ENCODE results near the gene TDRD12. TPM values are rescaled to one million over a fixed set of nuclear protein-coding genes. Genes with fewer than 3 reads are reported as not detected.
A peak's percentile ranks its signal among the peaks of the same experiment; 100 is the strongest.
"Not testable (repeated sequence)": the region's sequence is repeated elsewhere in the genome, so short reads cannot be mapped to it uniquely, and the experiment has no call there.

Gene TDRD12
- total RNA-seq, 3 donors from 2014 or later: 0.05 to 0.74 (median 0.68) TPM

DNA sequence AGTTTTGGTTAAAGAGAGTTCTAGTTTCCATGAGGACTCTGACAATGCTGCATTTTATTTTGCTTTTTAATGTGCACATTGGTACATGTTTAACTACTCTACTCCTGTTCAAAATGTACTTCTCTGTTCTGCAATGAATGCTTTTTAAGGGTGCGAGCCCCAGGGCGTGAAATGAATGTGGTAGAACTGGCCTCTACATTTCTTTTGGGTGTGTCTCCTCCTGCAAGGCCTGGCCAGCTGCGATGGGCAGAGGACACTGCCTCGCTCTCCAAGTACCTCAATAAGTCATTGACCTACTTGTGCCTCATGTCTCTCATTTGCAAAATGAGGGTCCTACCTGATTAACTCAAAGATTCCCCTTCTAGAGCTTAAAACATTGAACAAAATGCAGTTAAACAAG lies 37.2 kb upstream of the TDRD12 start:
- ATAC-seq: no peak
- Mint-ChIP-seq H3K36me3 (ENCODE audit: insufficient read depth) (no peaks in the 10 kb centered on the region), H3K4me1 (ENCODE audit: low read depth) (no peaks in the 10 kb centered on the region), H3K4me3 (no peak overlapping the region), H3K9me3 (no peaks in the 10 kb centered on the region), H3K27me3 (ENCODE audit: low read depth) (peaks cover 8% of the 10 kb centered on the region)
- no peak for DNase-seq

DNA sequence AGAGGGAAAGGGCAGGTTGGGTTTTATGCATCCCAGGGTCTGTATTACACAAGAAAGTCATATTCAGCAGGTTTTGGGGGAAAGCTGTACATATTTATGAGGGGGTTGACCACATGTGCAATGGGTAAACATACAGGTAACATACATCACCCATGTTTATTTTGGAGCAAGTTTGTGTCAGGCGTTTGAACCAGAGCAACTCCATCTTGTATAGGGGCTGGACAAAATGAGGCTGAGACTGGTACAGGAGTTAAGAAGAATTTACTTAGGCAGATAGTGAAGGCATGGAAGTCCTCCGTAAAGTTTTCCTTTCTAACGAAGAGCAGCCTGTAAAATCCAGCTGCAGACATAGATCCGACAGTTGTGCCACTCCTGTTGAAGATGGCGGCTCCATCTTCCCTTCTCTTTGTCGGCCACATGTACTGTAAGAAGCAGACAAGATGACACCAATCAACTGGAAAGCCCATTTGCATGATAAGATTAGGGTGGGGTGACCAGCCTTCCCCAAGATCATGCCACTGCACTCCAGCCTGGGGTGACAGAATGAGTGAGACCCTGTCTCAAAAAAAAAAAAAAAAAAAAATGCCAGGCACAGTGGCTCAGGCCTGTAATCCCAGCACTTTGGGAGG lies 32.6 kb upstream of the TDRD12 start:
- DNase-seq: no peak
- H3K9me3 Mint-ChIP-seq: no peaks in the 10 kb centered on the region
- H3K4me1 Mint-ChIP-seq (ENCODE audit: low read depth): peaks cover 17% of the 10 kb centered on the region

DNA sequence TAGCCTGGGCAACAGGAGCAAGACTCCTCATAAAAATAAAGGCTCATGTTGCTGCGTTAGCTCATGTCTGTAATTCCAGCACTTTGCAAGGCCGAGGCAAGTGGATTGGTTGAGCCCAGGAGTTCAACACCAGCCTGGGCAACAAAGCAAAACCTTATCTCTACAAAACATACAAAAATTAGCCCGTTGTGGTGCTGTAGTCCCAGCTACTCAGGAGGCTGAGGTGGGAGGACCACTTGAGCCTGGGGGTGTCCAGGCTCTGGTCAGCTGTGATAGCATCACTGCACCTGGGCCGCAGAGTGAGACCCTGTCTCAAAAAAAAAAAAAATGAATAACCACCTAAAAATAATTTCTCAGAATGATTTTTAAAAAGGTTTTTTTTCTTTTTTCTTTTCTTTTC lies 31.9 kb upstream of the TDRD12 start:
- no peak for ATAC-seq
- H3K4me3 Mint-ChIP-seq: no peak overlapping the region
- no peaks in the 10 kb centered on the region for H3K9me3 Mint-ChIP-seq
- H3K27me3 Mint-ChIP-seq (ENCODE audit: low read depth): no peaks in the 10 kb centered on the region
- peaks cover 17% of the 10 kb centered on the region for H3K4me1 Mint-ChIP-seq (ENCODE audit: low read depth)
- peaks cover 2% of the 10 kb centered on the region for H3K36me3 Mint-ChIP-seq (ENCODE audit: insufficient read depth)
- no peak for DNase-seq

More for the DNA sequence above, 32.6 kb upstream of the TDRD12 start:
- Mint-ChIP-seq H3K36me3 (ENCODE audit: insufficient read depth) (peaks cover 2% of the 10 kb centered on the region), H3K27me3 (ENCODE audit: low read depth) (peaks cover 2% of the 10 kb centered on the region), H3K4me3 (no peak overlapping the region)
- no peak for ATAC-seq

DNA sequence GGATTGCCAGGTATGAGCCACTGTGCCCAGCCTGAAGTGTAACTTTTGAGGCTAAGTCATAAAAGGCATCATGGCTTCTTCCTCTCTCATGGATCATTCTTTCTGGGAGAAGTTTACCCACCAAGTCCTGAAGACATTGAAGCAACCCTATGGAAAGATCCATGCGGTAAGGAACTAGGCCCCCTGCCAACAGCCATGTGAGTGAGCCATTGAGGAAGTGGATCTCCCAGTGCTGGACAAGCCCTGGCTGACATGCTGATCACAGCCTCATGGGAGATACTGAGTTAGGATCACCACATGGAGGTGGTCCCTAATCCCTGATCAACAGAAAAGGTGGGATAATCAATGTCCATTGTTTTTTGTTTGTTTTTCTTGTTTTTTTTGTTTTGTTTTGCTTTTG lies 31.3 kb upstream of the TDRD12 start:
- H3K27me3 Mint-ChIP-seq (ENCODE audit: low read depth): no peaks in the 10 kb centered on the region
- peaks cover 6% of the 10 kb centered on the region for H3K36me3 Mint-ChIP-seq (ENCODE audit: insufficient read depth)
- DNase-seq (no peak), ATAC-seq (no peak)
- H3K4me3 Mint-ChIP-seq: no peak overlapping the region
- H3K9me3 Mint-ChIP-seq: no peaks in the 10 kb centered on the region
- H3K4me1 Mint-ChIP-seq (ENCODE audit: low read depth): peaks cover 23% of the 10 kb centered on the region

DNA sequence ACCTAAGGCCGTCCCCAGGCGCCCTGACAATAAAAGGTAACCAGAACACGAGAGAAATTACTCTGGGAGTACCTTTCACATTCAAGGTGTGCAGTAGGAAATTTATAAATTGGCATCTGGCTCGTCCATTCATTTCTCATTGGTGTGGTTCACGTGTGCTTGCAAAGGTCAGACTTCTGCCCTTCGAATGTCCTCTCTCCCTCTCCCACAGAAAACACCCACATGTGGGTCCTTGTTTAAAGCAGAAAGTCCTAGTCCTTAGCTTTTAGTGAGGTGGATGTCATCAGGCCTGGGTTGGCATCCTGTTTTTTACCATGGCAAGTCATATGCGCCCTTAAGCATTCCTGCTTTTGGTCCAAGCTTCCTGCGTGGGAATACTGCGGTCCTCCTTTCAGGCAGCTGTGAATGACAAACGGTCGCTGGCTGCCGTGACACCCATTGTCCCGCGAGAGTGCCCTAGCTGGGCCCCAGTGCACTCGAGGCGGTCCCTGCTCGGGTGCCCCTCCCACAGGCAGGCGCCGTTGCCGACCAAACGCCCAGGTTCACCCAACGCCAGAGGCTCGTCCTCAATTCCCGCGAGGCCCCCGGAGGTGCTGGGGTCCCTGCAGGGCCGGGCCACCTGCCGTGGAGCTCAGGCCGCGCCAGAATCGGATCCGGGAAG lies 28.1 kb upstream of the TDRD12 start, which contains the start of gene NUDT19:
Gene NUDT19 (plus strand): TSS at position 531 of the 661 bp plus-strand sequence. CDS start 140 bp downstream, outside the sequence.
- Mint-ChIP-seq H3K27me3 (ENCODE audit: low read depth) (no peaks in the 10 kb centered on the region), H3K36me3 (ENCODE audit: insufficient read depth) (peaks cover 17% of the 10 kb centered on the region), H3K4me3 (peak within 1 kb of the TSS; percentile 90), H3K4me1 (ENCODE audit: low read depth) (peaks cover 52% of the 10 kb centered on the region), H3K9me3 (no peaks in the 10 kb centered on the region)
- peak; percentile 70 for DNase-seq
- peak; percentile 81 to 83 for ATAC-seq

DNA sequence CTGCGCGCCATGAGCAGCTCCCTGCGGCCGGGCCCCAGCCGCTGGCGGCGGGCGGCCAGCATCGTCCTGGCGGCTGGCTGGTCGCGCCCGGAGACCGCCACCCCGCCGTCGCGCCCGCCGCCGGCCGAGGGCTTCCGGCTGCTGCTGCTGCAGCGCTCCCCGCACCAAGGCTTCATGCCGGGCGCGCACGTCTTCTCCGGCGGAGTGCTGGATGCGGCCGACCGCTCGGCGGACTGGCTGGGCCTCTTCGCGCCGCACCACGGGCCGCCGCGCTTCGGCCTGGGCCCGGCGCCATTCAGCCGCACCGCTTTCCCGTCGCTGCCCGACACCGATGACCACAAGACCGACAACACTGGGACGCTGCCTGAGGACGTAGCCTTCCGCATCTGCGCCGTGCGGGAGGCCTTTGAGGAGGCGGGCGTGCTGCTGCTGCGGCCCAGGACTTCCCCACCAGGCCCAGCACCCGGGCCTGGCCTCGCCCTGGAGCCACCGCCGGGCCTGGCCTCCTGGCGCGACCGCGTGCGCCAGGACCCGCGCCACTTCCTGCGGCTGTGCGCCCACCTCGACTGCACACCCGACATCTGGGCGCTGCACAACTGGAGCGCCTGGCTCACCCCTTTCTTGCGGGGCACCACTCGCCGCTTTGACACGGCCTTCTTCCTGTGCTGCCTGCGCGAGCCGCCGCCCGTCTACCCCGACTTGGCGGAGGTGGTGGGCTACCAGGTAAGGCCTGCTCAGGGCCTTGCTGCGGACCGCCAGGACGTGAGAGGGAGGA lies 27.4 kb upstream of the TDRD12 start:
- H3K27me3 Mint-ChIP-seq (ENCODE audit: low read depth): no peaks in the 10 kb centered on the region
- no peaks in the 10 kb centered on the region for H3K9me3 Mint-ChIP-seq
- ATAC-seq (peak; percentile 69 to 72), DNase-seq (peak; percentile 27)
- H3K4me3 Mint-ChIP-seq: peak overlapping the region; percentile 90
- H3K36me3 Mint-ChIP-seq (ENCODE audit: insufficient read depth): peaks cover 17% of the 10 kb centered on the region
- H3K4me1 Mint-ChIP-seq (ENCODE audit: low read depth): peaks cover 56% of the 10 kb centered on the region

DNA sequence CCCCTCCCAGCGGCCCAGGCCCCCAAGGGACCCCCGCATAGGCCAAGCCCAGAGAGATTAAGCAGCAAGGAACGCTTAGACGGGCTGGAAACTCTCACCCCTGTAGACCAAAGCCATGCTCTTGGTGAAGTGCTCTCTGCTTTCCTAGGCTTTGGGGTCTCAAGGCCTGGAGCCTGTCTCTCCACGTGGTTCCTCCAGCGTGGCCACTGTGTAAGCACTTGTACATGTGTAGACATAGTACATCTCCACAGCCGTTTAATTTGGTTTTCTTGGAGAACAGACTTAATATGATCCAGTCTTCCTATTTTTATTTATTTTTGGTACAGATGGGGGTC lies 26.9 kb upstream of the TDRD12 start:
- Mint-ChIP-seq H3K4me1 (ENCODE audit: low read depth) (peaks cover 60% of the 10 kb centered on the region), H3K27me3 (ENCODE audit: low read depth) (no peaks in the 10 kb centered on the region), H3K36me3 (ENCODE audit: insufficient read depth) (peaks cover 20% of the 10 kb centered on the region), H3K4me3 (peak overlapping the region; percentile 90), H3K9me3 (no peaks in the 10 kb centered on the region)
- ATAC-seq (peak; percentile 1 to 8), DNase-seq (no peak)

DNA sequence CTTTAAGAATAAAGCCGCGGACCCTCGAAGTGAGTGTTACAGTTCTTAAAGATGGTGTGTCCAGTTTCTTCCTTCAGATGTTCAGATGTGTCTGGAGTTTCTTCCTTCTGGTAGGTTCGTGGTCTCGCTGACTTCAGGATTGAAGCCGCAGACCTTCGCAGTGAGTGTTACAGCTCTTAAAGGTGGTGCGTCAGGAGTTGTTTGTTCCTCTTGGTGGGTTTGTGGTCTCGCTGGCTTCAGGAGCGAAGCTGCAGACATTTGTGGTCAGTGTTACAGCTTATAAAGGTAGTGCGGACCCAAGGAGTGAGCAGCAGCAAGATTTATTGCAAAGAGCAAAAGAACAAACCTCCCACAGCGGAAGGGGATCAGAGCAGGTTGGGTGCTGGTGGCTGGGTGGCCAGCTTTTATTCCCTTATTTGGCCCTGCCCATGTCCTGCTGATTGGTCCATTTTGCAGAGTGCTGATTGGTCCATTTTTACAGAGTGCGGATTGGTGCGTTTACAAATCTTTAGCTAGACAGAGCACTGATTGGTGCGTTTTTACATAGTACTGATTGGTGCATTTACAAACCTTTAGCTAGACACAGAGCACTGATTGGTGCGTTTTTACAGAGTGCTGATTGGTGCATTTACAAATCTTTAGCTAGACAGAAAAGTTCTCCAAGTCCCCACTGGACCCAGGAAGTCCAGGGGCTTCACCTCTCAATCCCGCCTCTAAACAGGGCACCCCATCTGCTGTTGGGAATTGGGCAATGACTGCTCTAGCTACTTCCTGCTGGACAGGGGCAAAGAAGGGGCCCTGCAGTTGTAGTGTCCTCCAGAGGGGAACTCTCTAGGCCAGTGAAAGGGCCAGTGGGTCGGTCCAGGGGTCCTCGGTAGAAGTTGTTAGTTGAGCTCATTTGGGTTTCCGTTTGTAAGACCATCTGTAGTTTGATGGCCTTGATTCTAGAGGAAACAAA lies 26.1 kb upstream of the TDRD12 start:
- H3K9me3 Mint-ChIP-seq: not testable (repeated sequence)
- peaks cover 28% of the 10 kb centered on the region for H3K36me3 Mint-ChIP-seq (ENCODE audit: insufficient read depth)

DNA sequence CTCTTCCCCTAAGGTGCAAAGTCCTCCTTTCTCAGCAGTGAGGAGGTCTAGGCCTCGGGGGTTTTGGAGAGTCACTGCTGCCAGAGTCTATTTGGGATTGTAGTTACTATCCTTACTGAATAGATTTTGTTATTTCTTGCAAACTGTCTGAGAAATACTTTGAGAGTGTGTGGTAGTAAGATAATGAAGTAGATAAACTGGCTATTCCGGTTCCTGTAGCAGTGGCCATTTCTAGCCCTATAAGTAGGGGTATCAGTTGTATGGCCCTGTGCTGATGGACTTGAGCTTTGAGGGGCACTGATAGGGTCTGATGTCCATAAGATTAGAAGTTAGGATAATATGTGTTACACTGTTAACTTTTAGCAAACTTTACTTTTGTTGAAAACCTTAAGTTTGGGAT lies 25.3 kb upstream of the TDRD12 start:
- peaks cover 65% of the 10 kb centered on the region for H3K4me1 Mint-ChIP-seq (ENCODE audit: low read depth)
- H3K36me3 Mint-ChIP-seq (ENCODE audit: insufficient read depth): peaks cover 36% of the 10 kb centered on the region
- DNase-seq; H3K9me3 Mint-ChIP-seq; ATAC-seq; H3K27me3 Mint-ChIP-seq (ENCODE audit: low read depth): not testable (repeated sequence)
- H3K4me3 Mint-ChIP-seq: peak overlapping the region; percentile 90

More for the DNA sequence above, 26.1 kb upstream of the TDRD12 start:
- H3K27me3 Mint-ChIP-seq (ENCODE audit: low read depth); DNase-seq: not testable (repeated sequence)
- peaks cover 61% of the 10 kb centered on the region for H3K4me1 Mint-ChIP-seq (ENCODE audit: low read depth)
- ATAC-seq: peak in 1 of 2 donors; percentile 5
- H3K4me3 Mint-ChIP-seq: peak overlapping the region; percentile 90

DNA sequence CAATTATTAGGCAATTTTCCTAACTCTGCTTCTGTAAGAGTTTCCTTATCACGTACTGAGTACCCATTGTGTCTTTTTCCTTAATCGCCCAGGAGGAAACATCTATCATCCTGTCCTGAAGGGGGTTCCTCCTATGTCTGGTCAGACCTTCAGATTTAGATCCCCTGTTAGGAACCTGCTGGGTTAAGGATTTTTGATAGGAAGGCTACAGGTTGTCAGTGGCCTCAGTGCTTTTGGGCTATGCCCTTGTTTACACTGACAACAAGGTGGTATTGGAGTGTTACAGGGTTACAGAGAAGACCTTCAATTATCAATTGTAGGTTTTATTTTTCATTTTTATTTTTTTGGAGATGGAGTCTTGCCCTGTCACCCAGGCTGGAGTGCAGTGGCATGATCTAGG lies 24.7 kb upstream of the TDRD12 start:
- not testable (repeated sequence) for ATAC-seq; H3K27me3 Mint-ChIP-seq (ENCODE audit: low read depth); H3K9me3 Mint-ChIP-seq; DNase-seq
- Mint-ChIP-seq H3K4me3 (peak overlapping the region; percentile 90), H3K4me1 (ENCODE audit: low read depth) (peaks cover 61% of the 10 kb centered on the region), H3K36me3 (ENCODE audit: insufficient read depth) (peaks cover 41% of the 10 kb centered on the region)

DNA sequence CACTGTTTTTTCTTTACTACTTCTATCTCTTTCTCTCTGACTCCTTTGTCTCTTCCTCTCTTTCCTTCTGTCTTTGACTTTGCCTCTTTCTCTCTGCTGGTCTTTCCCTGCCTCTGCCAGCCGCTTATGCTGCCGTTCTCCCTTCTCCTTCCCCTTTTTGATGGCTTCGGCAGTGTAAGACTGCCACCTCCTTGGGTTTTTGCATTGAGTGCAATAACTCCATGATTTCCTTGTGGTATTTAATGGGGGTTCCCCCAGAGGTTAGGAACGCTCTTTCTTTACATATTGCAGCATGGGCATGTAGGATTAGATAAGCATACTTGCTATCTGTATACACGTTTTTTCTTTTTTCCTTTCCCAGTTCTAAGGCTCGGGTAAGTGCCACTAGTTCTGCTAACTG lies 24.1 kb upstream of the TDRD12 start:
- Mint-ChIP-seq H3K4me3 (peak overlapping the region; percentile 29), H3K36me3 (ENCODE audit: insufficient read depth) (peaks cover 45% of the 10 kb centered on the region)
- not testable (repeated sequence) for ATAC-seq

DNA sequence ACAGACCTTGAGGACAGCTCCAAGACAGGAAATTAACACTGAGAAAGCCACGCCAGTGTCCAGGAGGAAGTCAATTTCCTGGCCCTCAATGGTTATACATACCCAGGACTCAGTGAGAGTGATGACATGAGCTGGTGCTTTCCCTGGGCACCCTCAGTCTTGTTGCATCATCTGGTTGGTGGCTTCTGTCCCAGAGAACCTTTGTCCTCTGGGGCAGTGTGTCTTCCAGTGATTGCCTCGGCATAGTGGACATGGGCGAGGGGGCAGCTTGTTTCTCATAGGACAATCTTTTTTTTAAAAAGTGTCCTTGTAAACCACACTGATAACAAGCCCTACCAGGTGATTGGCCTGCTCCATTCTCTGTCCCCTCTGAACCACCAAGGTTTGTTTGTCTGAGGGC lies 22.8 kb upstream of the TDRD12 start:
- Mint-ChIP-seq H3K4me1 (ENCODE audit: low read depth) (peaks cover 54% of the 10 kb centered on the region), H3K36me3 (ENCODE audit: insufficient read depth) (peaks cover 50% of the 10 kb centered on the region)
- H3K27me3 Mint-ChIP-seq (ENCODE audit: low read depth); DNase-seq; H3K9me3 Mint-ChIP-seq; ATAC-seq; H3K4me3 Mint-ChIP-seq: not testable (repeated sequence)

More for the DNA sequence above, 24.1 kb upstream of the TDRD12 start:
- not testable (repeated sequence) for H3K9me3 Mint-ChIP-seq; DNase-seq; H3K27me3 Mint-ChIP-seq (ENCODE audit: low read depth)
- peaks cover 57% of the 10 kb centered on the region for H3K4me1 Mint-ChIP-seq (ENCODE audit: low read depth)

DNA sequence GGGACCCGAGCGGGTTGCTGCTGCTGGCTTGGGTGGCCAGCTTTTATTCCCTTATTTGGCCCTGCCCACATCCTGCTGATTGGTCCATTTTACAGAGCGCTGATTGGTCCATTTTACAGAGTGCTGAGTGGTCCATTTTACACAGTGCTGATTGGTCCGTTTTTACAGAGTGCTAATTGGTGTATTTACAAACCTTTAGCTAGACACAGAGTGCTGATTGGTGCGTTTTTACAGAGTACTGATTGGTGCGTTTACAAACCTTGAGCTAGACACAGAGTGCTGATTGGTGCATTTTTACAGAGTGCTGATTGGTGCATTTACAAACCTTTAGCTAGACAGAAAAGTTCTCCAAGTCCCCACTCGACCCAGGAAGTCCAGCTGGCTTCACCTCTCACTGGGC lies 19.4 kb upstream of the TDRD12 start:
- ATAC-seq; H3K9me3 Mint-ChIP-seq; DNase-seq; H3K4me3 Mint-ChIP-seq; H3K27me3 Mint-ChIP-seq (ENCODE audit: low read depth): not testable (repeated sequence)
- Mint-ChIP-seq H3K36me3 (ENCODE audit: insufficient read depth) (peaks cover 61% of the 10 kb centered on the region), H3K4me1 (ENCODE audit: low read depth) (peaks cover 30% of the 10 kb centered on the region)

DNA sequence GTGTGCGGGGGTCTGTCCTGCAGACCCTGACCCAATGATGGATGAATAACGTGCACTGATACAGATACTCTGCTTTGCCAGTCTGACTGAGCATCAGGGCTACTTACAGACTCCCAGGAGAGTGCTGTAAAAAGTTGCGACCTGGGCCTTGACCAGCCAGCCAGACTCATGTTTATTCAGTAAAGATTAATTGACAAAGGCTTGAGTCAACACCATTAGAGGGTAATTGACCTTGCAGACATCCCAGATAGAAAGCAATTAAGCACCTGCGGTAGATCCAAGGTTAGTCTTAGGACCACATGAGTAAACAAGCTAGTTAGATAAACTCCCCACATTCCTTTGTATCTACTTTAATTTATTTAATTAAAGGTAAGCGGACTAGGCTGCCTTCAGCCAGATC lies 17.6 kb upstream of the TDRD12 start:
- H3K9me3 Mint-ChIP-seq: peaks cover 8% of the 10 kb centered on the region
- H3K4me1 Mint-ChIP-seq (ENCODE audit: low read depth): peaks cover 21% of the 10 kb centered on the region
- no peak for DNase-seq
- H3K4me3 Mint-ChIP-seq: no peak overlapping the region
- no peaks in the 10 kb centered on the region for H3K27me3 Mint-ChIP-seq (ENCODE audit: low read depth)
- H3K36me3 Mint-ChIP-seq (ENCODE audit: insufficient read depth): peaks cover 56% of the 10 kb centered on the region
- no peak for ATAC-seq

Measured in activated T-cell treated with anti-CD3 and anti-CD28 coated beads, Interleukin-2, amount 50 U/mL, for 4 hours (primary cell).